GM21619 (cell line): ENCODE measurements around the gene AQP7.
A peak's percentile ranks its signal among the peaks of the same experiment; 100 is the strongest.
"Not testable (repeated sequence)": the region's sequence is repeated elsewhere in the genome, so short reads cannot be mapped to it uniquely, and the experiment has no call there.

ENCODE experiments used
- ATAC-seq: cut with Tn5 transposase; IDR thresholded peaks from one replicate; pipeline ENCODE4 v1.9.1; 2021; ENCODE audit not compliant: unreplicated experiment

AQP7 gene

DNA sequence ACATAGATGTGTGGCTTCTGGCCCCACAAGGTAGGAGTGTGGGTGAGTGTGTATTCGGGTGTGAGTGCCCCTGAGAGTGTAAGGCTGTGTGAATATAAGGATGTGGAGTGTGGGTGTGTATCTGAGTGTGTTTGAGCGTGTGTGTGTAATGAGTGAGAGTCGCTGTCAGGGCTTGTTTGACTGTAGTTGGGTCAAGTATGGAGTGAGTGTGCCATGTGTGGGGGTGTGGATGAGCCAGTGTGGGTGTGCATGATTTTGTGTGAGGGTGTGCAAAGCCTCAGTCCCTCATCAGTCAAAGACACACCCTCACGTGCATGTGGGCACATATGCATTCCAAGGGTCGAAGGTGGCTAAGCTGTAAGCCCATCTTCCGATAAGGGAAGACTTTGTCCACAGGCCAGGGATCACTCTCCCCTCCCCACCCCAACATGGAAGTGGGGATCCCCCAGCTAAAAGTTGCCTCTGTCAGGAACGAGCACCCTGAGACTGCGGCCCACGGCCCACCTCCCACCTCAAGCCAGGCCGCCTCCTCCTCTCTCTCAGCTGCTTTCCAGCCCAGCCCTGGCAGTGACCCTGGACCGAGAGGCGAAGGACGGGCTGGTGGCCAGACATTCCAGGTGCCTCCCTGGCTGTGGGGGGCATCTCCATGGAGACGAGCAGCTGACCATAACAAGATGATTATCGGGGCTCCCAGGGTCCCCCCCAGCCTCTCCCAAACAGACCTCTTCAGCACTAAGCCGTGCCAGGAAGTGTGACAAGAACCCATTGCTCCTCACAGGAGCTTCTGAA, 32.1 kb upstream of the AQP7 start:
- ATAC-seq, result no peak

DNA sequence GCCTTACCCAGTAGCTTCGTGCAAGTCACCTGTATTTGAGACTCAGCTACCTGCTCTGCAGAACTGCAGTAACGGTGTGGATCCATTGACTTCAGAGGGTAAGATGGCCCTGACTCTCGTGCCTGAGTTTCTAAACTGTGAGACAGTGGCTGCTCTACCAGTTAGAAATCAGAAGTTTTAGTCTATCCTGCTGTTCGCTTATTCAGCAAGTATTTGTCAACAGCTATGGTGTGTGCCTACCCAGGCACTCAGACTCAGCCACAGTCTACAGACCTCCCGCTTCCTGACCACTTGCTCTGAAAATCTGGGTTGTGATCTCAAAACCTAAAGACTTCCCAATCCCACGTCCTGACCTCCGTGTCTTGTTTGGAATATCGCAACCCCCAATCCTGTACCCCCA, 31.5 kb upstream of the AQP7 start:
- ATAC-seq, result no peak

DNA sequence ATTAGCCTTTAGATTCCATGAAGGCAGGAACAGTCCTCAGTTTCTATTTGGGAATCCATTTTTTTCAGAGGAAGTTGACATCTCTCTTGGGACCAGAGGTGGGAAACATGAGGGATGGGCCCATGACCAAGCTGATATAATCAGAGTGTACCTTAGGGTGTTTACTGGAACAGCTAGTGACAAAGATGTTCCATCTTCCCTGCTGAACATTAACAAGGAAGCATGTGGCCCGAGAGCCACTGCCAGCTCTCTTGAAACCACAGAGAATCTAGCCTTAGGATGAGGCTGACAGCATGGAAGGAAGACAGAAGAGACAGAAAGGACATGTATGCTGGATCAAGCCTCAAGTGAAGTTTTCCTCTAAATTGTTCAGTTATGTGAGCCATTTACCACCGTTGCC, 29.1 kb upstream of the AQP7 start:
- no peak for ATAC-seq

- no peak for ATAC-seq
These were observed 28.6 kb upstream of the AQP7 start for GRCh38 chr9:33430942-33431341.

- no peak for ATAC-seq
These were observed 27.1 kb upstream of the AQP7 start for GRCh38 chr9:33429256-33429985.

DNA sequence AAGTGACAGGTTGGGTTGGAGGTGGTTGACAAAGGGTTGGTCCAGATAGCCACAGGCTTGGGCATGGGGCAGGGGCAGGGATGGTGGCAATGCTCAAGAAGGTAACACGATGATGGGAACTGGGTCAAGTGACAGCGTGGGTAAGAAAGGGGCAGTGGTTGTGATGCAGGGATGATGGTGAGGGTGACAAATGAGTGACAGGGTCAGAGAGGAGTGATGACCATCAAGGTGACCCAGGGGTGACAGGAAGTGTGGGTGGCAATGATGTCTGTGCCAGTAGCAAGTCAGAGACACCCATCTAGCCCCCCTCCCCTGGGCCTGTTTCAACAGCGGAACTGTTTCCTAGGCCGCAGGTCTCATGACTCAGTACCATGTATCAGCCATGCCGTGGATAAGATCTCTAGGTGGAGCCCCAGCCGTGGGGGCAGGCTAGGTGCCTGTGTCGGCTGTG, 24.5 kb upstream of the AQP7 start:
- no peak for ATAC-seq

DNA sequence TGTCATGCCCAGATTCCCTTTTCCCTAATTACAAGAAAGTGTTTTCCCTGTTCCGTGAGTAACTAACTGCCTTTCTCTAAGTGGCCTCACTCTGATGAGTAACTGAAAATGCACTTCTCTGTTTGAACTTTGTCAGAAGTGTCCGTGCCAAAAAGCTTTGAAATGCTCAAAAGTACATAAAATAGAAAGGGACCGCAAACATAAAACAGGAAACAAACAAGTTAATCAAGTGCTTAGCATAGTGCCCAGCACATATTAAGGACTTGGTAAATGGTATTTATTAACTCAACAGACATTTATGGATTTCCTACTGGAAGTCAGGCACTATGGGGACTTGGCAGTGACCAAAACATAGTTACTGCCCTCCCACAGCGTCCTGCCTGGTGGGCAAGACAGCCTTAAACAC, 22.8 kb upstream of the AQP7 start:
- ATAC-seq, result no peak

GRCh38 chr9:33424492-33424891, 22.1 kb upstream of the AQP7 start:
- not testable (repeated sequence) for ATAC-seq

DNA sequence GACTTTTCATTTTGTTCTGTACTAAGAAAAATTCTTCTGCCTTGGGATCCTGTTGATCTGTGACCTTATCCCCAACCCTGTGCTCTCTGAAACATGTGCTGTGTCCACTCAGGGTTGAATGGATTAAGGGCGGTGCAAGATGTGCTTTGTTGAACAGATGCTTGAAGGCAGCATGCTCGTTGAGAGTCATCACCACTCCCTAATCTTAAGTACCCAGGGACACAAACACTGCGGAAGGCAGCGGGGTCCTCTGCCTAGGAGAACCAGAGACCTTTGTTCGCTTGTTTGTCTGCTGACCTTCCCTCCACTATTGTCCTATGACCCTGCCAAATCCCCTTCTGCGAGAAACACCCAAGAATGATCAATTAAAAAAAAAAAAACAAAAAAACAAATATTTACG, 21.7 kb upstream of the AQP7 start:
- not testable (repeated sequence) for ATAC-seq

GRCh38 chr9:33419708-33420303, 17.4 kb upstream of the AQP7 start:
- no peak for ATAC-seq

DNA sequence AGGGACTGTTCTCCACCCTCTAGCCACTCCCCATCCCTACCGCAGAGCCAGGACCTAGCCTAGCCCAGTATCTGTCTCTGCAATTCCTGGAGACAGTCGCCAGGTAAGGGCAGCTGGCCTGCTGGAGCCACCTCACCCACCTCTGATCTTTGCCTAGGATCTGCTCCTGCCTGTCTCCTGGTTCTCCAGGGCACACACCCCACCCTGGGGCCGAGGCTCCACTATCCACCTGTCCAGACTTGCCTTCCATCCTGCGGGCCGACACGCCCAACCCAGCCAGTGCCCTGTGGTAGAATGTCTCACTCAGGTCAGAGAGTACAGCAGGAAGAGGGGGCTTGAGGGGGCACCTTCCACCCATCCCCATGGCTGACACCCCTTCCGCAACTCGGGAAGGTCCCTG, 15.7 kb upstream of the AQP7 start:
- ATAC-seq, result no peak

DNA sequence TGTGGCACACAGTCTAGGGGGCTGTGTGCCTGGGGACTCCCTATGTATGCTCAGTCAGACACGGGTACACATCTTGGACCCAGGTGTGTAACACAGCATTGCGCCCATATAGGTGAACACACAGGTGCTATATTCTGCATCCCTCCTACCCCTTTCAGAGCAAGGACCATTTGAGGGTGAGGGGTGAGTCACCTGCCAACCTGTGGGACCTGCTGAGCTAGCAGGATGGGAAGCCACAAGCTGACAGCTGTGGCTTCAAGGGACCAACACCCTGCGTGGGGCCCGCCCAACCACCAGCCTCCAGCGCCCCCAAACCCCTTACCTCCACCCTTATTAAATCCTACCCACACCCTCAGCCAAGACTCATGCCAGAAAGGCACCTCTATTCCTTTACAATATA, 14.6 kb upstream of the AQP7 start:
- ATAC-seq, result no peak

DNA sequence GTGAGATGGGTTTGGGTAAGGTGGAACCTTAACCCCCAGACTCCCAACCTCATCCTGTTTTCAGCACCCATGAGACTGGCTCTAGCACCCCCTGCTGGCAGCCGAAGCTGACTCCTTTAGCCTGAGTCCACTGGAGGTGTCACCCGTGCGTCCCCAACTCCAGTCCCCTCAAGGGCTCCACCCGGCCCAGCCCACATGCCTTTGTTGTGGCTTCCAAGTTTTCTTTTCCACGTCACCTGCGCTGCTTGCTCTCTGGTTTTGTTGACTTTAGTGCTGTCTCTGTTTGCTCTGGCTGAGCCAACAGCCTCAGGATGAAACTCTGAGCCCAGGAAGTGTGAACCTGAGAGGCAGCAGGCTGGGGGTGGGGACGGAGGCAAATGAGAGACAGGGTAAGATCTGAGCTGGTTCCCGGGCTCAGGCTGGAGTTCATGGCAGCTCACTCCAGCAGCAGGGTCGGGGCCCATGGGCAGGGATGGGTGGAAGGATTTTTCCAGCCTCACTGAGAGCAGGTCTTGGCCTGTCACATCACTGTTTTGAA, 13.2 kb upstream of the AQP7 start:
- peak; percentile 56 for ATAC-seq

- ATAC-seq, result no peak
These were observed 12.6 kb upstream of the AQP7 start for GRCh38 chr9:33414889-33415500.

DNA sequence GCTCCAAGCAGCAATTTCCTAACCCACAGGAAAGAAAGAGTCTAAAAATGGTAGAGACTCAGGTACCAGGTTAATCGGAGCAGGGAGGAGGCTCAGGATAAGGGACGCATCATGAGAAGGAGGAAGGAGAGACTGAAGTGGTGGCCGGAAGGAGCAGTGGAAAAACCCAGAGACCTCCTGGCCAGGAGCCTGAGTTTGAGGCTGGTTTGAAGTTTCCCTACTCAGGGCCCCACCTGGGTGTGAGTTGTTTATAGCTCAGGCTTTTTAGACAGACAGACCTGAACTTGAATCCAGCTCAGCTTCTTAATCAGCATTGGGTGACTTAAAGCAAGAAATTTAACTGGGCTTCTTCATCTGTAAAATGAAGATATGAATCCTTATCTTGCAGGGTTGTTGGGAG, 11.9 kb upstream of the AQP7 start:
- ATAC-seq, result no peak

DNA sequence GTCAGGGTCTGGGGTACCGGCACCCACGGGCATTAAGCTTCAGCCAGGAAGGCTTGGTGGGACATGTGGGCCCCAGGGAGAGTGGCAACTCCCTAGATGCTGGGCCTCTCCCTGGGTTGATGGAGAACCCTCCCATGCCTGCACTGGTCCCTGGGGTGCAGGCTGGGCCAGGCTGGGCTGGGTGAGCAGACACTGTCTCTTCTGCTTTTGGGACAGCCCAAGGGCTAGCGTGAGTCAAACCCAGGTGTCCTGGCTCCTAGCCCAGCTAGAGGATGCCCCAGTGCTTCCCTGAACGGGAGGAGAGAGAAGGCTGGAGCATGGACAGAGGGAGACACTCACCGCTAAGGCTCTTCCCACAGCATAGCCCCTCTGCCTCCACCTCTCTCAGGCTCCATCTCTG, 5.7 kb upstream of the AQP7 start:
- no peak for ATAC-seq

- ATAC-seq, result no peak
These were observed 4.7 kb upstream of the AQP7 start for GRCh38 chr9:33407061-33407460.

DNA sequence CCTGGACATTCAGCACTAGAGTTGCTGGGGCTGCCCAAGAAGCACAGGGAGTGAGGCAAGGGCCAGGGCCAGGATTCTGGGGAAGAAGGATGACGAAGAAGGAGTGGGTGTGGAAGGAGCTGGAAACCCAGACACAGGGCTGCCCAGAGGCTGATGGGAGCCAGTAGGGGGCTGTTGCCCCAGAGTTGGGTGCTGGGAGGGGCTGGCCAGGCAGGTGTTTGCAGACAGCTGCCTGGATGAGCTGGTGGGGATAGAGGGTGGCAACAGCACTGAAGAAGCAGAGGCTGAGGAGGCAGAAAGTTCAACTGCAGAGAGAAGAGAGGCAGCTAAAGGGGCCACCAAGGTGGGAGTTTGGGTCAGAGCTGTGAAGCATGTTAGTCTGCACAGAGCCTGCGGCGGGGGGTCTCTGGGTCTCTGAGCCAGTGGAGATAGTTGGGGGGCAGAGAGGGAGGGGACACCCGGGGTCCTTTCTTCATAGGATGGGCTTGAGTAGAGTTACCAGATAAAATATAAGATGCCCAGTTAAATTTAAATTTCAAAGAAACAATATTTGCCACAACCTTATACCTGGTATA, 2.5 kb upstream of the AQP7 start:
- no peak for ATAC-seq

GRCh38 chr9:33403941-33404787, 1.8 kb upstream of the AQP7 start:
- no peak for ATAC-seq

DNA sequence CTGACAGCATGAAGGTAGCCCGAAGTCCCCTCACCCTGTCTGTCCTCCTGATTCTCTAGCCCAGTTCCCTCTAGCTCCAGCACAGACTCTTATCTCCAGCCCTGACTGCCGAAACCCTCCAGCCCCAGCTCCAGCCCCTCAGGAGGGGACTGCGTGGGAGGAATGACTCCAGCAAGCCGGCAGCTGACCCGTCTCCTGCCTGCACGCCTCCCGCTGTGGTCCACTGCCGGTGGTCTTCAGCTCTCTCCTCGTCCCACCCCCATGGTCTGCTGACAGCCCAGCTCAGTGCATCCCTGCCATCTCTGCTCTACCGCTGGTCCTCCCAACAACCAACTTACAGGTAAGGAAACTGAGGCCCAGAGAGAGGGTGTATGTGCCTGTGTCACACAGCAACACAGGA, 559 bp downstream of the AQP7 start:
- ATAC-seq, result not testable (repeated sequence)
